ENCODE data around the gene ROBO1. TPM values are rescaled to one million over a fixed set of nuclear protein-coding genes. Genes with fewer than 3 reads are reported as not detected.

The ROBO1 gene
- total and polyA plus RNA-seq, 2 donors (not counting 1 experiment from before 2014, with no cell fraction given) = 0.27 to 3.2 TPM

GRCh38 chr3:79146024-79146423 lies 621.8 kb downstream of the ROBO1 start:
- H3K9me3 ChIP-seq (ENCODE audit: control extremely low read depth in 1 of 3, control insufficient read depth in 2 of 3, insufficient read depth in 1 of 3, low read length in 2 of 3) = no peaks in the 10 kb centered on the region
- H3K27me3 ChIP-seq (replicated peaks in 1 of 4; ENCODE audit: control extremely low read depth in 1 of 4, control insufficient read depth in 3 of 4, insufficient read depth in 4 of 4, low read length in 3 of 4) = no peaks in the 10 kb centered on the region
- H3K79me2 ChIP-seq (ENCODE audit: control insufficient read depth, insufficient read depth, low read length) = no peaks in the 10 kb centered on the region
- H4K20me1 ChIP-seq (ENCODE audit: control insufficient read depth, insufficient read depth, low read length, poor library complexity, severe bottlenecking) = no peaks in the 10 kb centered on the region
- DNase-seq (no peak), ATAC-seq (ENCODE audit: low read depth) (no peak)
- H3K27ac ChIP-seq (ENCODE audit: low read length in 2 of 2) = no peak overlapping the region
- ChIA-PET CTCF (no interaction called here), POLR2A (no interaction called here)
- Mint-ChIP-seq H3K4me3 (no peak overlapping the region), H3K4me1 (no peaks in the 10 kb centered on the region), H3K27me3 (no peaks in the 10 kb centered on the region), H3K27ac (no peak overlapping the region), H3K9me3 (ENCODE audit: insufficient read depth) (peaks cover 1% of the 10 kb centered on the region)
- no peak for TF ChIP-seq CTCF (IDR thresholded peaks at IDR 0.05)
- no peak for TF ChIP-seq EZH2 (IDR thresholded peaks at IDR 0.05; ENCODE audit: borderline replicate concordance, insufficient read depth, low read depth, low read length, poor library complexity, severe bottlenecking)
- no CpG with 5 or more reads among the region's 3 CpGs for WGBS (ENCODE audit: insufficient coverage)
- H3K4me2 ChIP-seq (replicated peaks; ENCODE audit: low read depth, low read length, poor library complexity, severe bottlenecking) = no peak overlapping the region
- no peak overlapping the region for H2AFZ ChIP-seq (ENCODE audit: insufficient read depth, low read depth, low read length, poor library complexity, severe bottlenecking)
- H3K4me1 ChIP-seq (ENCODE audit: control insufficient read depth in 2 of 2, insufficient read depth in 2 of 2, low read length in 2 of 2) = no peaks in the 10 kb centered on the region
- intact Hi-C loops (cut with micrococcal nuclease) = no loop called here
- H3K36me3 ChIP-seq (replicated peaks in 1 of 2; ENCODE audit: control extremely low read depth in 1 of 2, control insufficient read depth in 1 of 2, extremely low read depth in 1 of 2, insufficient read depth in 2 of 2, low read length in 1 of 2) = no peaks in the 10 kb centered on the region
- no peak overlapping the region for H3K9ac ChIP-seq (ENCODE audit: low read length)
- H3K4me3 ChIP-seq (ENCODE audit: control extremely low read depth in 1 of 5, extremely low read depth in 1 of 5, insufficient read depth in 1 of 5, low read depth in 2 of 5, low read length in 4 of 5) = no peak overlapping the region

- Histone ChIP-seq H3K79me2 (ENCODE audit: control insufficient read depth, insufficient read depth, low read length) (no peaks in the 10 kb centered on the region), H2AFZ (ENCODE audit: insufficient read depth, low read depth, low read length, poor library complexity, severe bottlenecking) (no peak overlapping the region), H3K27me3 (replicated peaks in 1 of 4; ENCODE audit: control extremely low read depth in 1 of 4, control insufficient read depth in 3 of 4, insufficient read depth in 4 of 4, low read length in 3 of 4) (no peaks in the 10 kb centered on the region), H3K4me1 (ENCODE audit: control insufficient read depth in 2 of 2, insufficient read depth in 2 of 2, low read length in 2 of 2) (no peaks in the 10 kb centered on the region), H3K9ac (ENCODE audit: low read length) (no peak overlapping the region), H4K20me1 (ENCODE audit: control insufficient read depth, insufficient read depth, low read length, poor library complexity, severe bottlenecking) (no peaks in the 10 kb centered on the region), H3K36me3 (replicated peaks in 1 of 2; ENCODE audit: control extremely low read depth in 1 of 2, control insufficient read depth in 1 of 2, extremely low read depth in 1 of 2, insufficient read depth in 2 of 2, low read length in 1 of 2) (no peaks in the 10 kb centered on the region), H3K4me3 (ENCODE audit: control extremely low read depth in 1 of 5, extremely low read depth in 1 of 5, insufficient read depth in 1 of 5, low read depth in 2 of 5, low read length in 4 of 5) (no peak overlapping the region), H3K4me2 (replicated peaks; ENCODE audit: low read depth, low read length, poor library complexity, severe bottlenecking) (no peak overlapping the region), H3K9me3 (ENCODE audit: control extremely low read depth in 1 of 3, control insufficient read depth in 2 of 3, insufficient read depth in 1 of 3, low read length in 2 of 3) (no peaks in the 10 kb centered on the region), H3K27ac (ENCODE audit: low read length in 2 of 2) (no peak overlapping the region)
- TF ChIP-seq CTCF (IDR thresholded peaks at IDR 0.05) (no peak), EZH2 (IDR thresholded peaks at IDR 0.05; ENCODE audit: borderline replicate concordance, insufficient read depth, low read depth, low read length, poor library complexity, severe bottlenecking) (no peak)
- CTCF ChIA-PET = no interaction called here
- no peak for DNase-seq
- intact Hi-C loops (cut with micrococcal nuclease) = no loop called here
- Mint-ChIP-seq H3K9me3 (ENCODE audit: insufficient read depth) (no peaks in the 10 kb centered on the region), H3K27ac (no peak overlapping the region), H3K27me3 (no peaks in the 10 kb centered on the region), H3K4me3 (no peak overlapping the region), H3K4me1 (no peaks in the 10 kb centered on the region)
- no CpG with 5 or more reads among the region's 3 CpGs for WGBS (ENCODE audit: insufficient coverage)
- POLR2A ChIA-PET = no interaction called here
- ATAC-seq (ENCODE audit: low read depth) = no peak
Observed at GRCh38 chr3:79140708-79141107, 627.1 kb downstream of the ROBO1 start.

Measured in B cell (primary cell).